GM23338 (cell line): ENCODE data around the gene KCND2. TPM values are rescaled to one million over a fixed set of nuclear protein-coding genes. Genes with fewer than 3 reads are reported as not detected.

ENCODE experiments used
- CREB1 ChIP-seq: fragments of 250-450 bp; sonication (Bioruptor Pico); IDR thresholded peaks from 2 replicates; pipeline ENCODE4 v1.5.0; 2020; ENCODE audit warnings: low read depth, mild to moderate bottlenecking, moderate library complexity
- ETS1 ChIP-seq: IDR thresholded peaks from 2 replicates; pipeline ENCODE4 v1.6.1; 2016; ENCODE audit warnings: antibody characterized with exemption
- EZH2phosphoT487 ChIP-seq: fragments of 200-600 bp; sonication (generic); IDR thresholded peaks from one replicate; pipeline ENCODE4 v1.8.1; 2018; ENCODE audit warnings: antibody characterized with exemption; ENCODE audit not compliant: unreplicated experiment
- JUNB ChIP-seq: IDR thresholded peaks from one replicate; pipeline ENCODE4 v1.6.1; 2016; ENCODE audit warnings: antibody characterized with exemption; ENCODE audit not compliant: unreplicated experiment
- NANOG ChIP-seq: IDR thresholded peaks from 2 replicates; pipeline ENCODE4 v1.6.1; 2016; ENCODE audit warnings: antibody characterized with exemption, borderline replicate concordance
- REST ChIP-seq: IDR thresholded peaks from one replicate; pipeline ENCODE4 v1.6.1; 2018; ENCODE audit warnings: antibody characterized with exemption; ENCODE audit not compliant: unreplicated experiment
- ZNF114 ChIP-seq: fragments of 250-450 bp; sonication (Bioruptor Pico); IDR thresholded peaks from 2 replicates; pipeline ENCODE4 v1.5.0; 2020; ENCODE audit warnings: mild to moderate bottlenecking, moderate library complexity
- ZNF462 ChIP-seq: fragments of 250-450 bp; sonication (Bioruptor Pico); IDR thresholded peaks from 2 replicates; pipeline ENCODE4 v1.5.0; 2020; ENCODE audit warnings: mild to moderate bottlenecking, moderate library complexity
- polyA plus RNA-seq: library from polyadenylated mRNA; unstranded; fragments of >200 nt; fragmentation: Nextera tagmentation; extraction: Ambion mirVana; gene quantifications from 2 replicates; pipeline ENCODE4 v1.2.1, GENCODE V29; 2016
- total RNA-seq: library from RNA; depleted of rRNA; stranded (reverse); fragments of >200 nt; shearing (Covaris generic); gene quantifications from 2 replicates; pipeline ENCODE4 v1.2.3, GENCODE V29; 2014

The KCND2 gene
- total and polyA plus RNA-seq, 2 experiments from 2014 or later = 7.1 to 15.6 TPM

GRCh38 chr7:120582916-120583315 lies 309.9 kb downstream of the KCND2 start (continued):
- no peak for TF ChIP-seq ZNF462
- no peak for TF ChIP-seq EZH2phosphoT487
- no peak for TF ChIP-seq ETS1
- TF ChIP-seq NANOG = no peak
- no peak for TF ChIP-seq REST
- no peak for TF ChIP-seq ZNF114 (CRISPR knock-in tag)
- TF ChIP-seq CREB1 (CRISPR knock-in tag) = no peak
- TF ChIP-seq JUNB = no peak
